A549 (cell line): ENCODE measurements around the gene OSGEP.

ENCODE experiments used
- CHD2 ChIP-seq: fragments of 150-350 bp; IDR thresholded peaks from 2 replicates; pipeline ENCODE4 v1.6.1; 2014; ENCODE audit warnings: low read length; ENCODE audit not compliant: partially characterized antibody
- CTCF ChIP-seq: fragments of >200 bp; sonication (Bioruptor Twin); formaldehyde crosslinking; IDR thresholded peaks from 3 replicates; pipeline ENCODE4 v1.5.1; 2016
- EP300 ChIP-seq, 2 experiments: fragments of >200 bp; sonication (Bioruptor Twin); formaldehyde crosslinking; IDR thresholded peaks; 2 replicates in 1 of 2; 3 replicates in 1 of 2; pipeline ENCODE4 v1.6.1; 2016 to 2017
- HDAC2 ChIP-seq: fragments of 200-600 bp; sonication (generic); IDR thresholded peaks from 2 replicates; pipeline ENCODE4 v1.6.1; 2016
- JUNB ChIP-seq: fragments of >200 bp; sonication (Bioruptor Twin); formaldehyde crosslinking; IDR thresholded peaks from 2 replicates; pipeline ENCODE4 v1.6.1; 2016
- MAX ChIP-seq: IDR thresholded peaks from 2 replicates; pipeline ENCODE4 v1.6.1; 2012
- POLR2A ChIP-seq: IDR thresholded peaks from 2 replicates; pipeline ENCODE4 v1.6.1; 2012; ENCODE audit warnings: mild to moderate bottlenecking, low read length
- SREBF2 ChIP-seq: fragments of 450-650 bp; IDR thresholded peaks from 2 replicates; pipeline ENCODE4 v1.6.1; 2014; ENCODE audit warnings: mild to moderate bottlenecking, moderate library complexity
- TF ChIP-seq, protein P1 (sequence below): fragments of 150-350 bp; IDR thresholded peaks from 2 replicates; pipeline ENCODE4 v1.6.1; 2014; ENCODE audit warnings: low read depth, mild to moderate bottlenecking, low read length

- TF ChIP-seq CTCF: no peak
- TF ChIP-seq, protein P1, sequence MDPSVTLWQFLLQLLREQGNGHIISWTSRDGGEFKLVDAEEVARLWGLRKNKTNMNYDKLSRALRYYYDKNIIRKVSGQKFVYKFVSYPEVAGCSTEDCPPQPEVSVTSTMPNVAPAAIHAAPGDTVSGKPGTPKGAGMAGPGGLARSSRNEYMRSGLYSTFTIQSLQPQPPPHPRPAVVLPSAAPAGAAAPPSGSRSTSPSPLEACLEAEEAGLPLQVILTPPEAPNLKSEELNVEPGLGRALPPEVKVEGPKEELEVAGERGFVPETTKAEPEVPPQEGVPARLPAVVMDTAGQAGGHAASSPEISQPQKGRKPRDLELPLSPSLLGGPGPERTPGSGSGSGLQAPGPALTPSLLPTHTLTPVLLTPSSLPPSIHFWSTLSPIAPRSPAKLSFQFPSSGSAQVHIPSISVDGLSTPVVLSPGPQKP: no peak
- no peak for TF ChIP-seq SREBF2
- TF ChIP-seq MAX: no peak
- no peak for TF ChIP-seq JUNB
- TF ChIP-seq HDAC2: no peak
- no peak for TF ChIP-seq EP300 (IDR thresholded peaks at IDR 0.05)
- TF ChIP-seq POLR2A: no peak
- TF ChIP-seq CHD2: no peak
Observed at GRCh38 chr14:20400589-20400964, 54.0 kb downstream of the OSGEP start.
